HG02943 (cell line): ENCODE results near the gene CEP55.

Experiments used
- ATAC-seq: cut with Tn5 transposase; IDR thresholded peaks from one replicate; pipeline ENCODE4 v1.9.1; 2021; ENCODE audit warnings: mild to moderate bottlenecking, low read depth, moderate library complexity; ENCODE audit not compliant: unreplicated experiment

Gene CEP55

GRCh38 chr10:93554760-93555432 lies 58.5 kb downstream of the CEP55 start:
- ATAC-seq, result no peak

GRCh38 chr10:93559490-93559889 lies 63.1 kb downstream of the CEP55 start:
- ATAC-seq, result no peak

- no peak for ATAC-seq
Measured at GRCh38 chr10:93560541-93560940, 64.1 kb downstream of the CEP55 start.

GRCh38 chr10:93565446-93565845 lies 69.0 kb downstream of the CEP55 start:
- no peak for ATAC-seq

GRCh38 chr10:93566435-93567276 lies 70.2 kb downstream of the CEP55 start, which contains the start of gene FFAR4:
TSS of gene FFAR4 (plus strand) at chr10:93566665. CDS start at chr10:93566721, 56 bp downstream.
- ATAC-seq, result no peak

GRCh38 chr10:93567277-93568104 lies 71.1 kb downstream of the CEP55 start:
- no peak for ATAC-seq

- no peak for ATAC-seq
Measured at GRCh38 chr10:93568105-93568390, 71.6 kb downstream of the CEP55 start.

- ATAC-seq, result no peak
Measured at GRCh38 chr10:93570383-93570782, 74.0 kb downstream of the CEP55 start.

GRCh38 chr10:93572606-93573005 lies 76.2 kb downstream of the CEP55 start:
- ATAC-seq, result no peak

- ATAC-seq, result no peak
Measured at GRCh38 chr10:93573051-93573909, 76.9 kb downstream of the CEP55 start.

GRCh38 chr10:93573924-93574323 lies 77.5 kb downstream of the CEP55 start:
- no peak for ATAC-seq

- ATAC-seq, result no peak
Measured at GRCh38 chr10:93576888-93577287, 80.5 kb downstream of the CEP55 start.

GRCh38 chr10:93577565-93577964 lies 81.2 kb downstream of the CEP55 start:
- ATAC-seq, result no peak
